Measurements from ENCODE around the gene SCAF4. TPM values are rescaled to one million over a fixed set of nuclear protein-coding genes. Genes with fewer than 3 reads are reported as not detected.

SCAF4 gene
- total and polyA plus RNA-seq, 2 of the 8 experiments (the other 6 are each of a cell fraction or from before 2014, with no cell fraction given), result 28.9 to 55.1 TPM

- Histone ChIP-seq H3K9me3 (ENCODE audit: insufficient read depth in 2 of 2, low read depth in 1 of 2, low read length in 1 of 2) (no peaks in the 10 kb centered on the region), H3K4me1 (replicated peaks in 1 of 4; ENCODE audit: control insufficient read depth in 3 of 4, insufficient read depth in 4 of 4, low read length in 3 of 4) (peaks cover 0 to 3% (median 2%) of the 10 kb centered on the region in 4 experiments; a peak in 3 of 7 replicates), H3K23me2 (ENCODE audit: low read depth, low read length) (no peaks in the 10 kb centered on the region), H3K14ac (ENCODE audit: insufficient read length) (no peak overlapping the region), H2AFZ (ENCODE audit: low read length) (no peak overlapping the region), H3K27me3 (replicated peaks in 1 of 4; ENCODE audit: control insufficient read depth in 3 of 4, extremely low read depth in 1 of 4, insufficient read depth in 3 of 4, low read length in 3 of 4) (no peaks in the 10 kb centered on the region), H4K5ac (ENCODE audit: insufficient read length, low read depth, low read length) (no peak overlapping the region), H3K36me3 (ENCODE audit: control insufficient read depth in 2 of 4, insufficient read depth in 4 of 4, low read length in 3 of 4) (peaks cover 0 to 26% (median 5%) of the 10 kb centered on the region in 4 experiments; a peak in 4 of 8 replicates), H3K27ac (ENCODE audit: low read depth, low read length) (no peak overlapping the region), H2BK15ac (ENCODE audit: low read length) (no peak overlapping the region), H3K18ac (ENCODE audit: extremely low read depth, low read length) (no peak overlapping the region), H4K91ac (replicated peaks; ENCODE audit: insufficient read length, low read length) (no peak overlapping the region), H3K4me3 (ENCODE audit: extremely low read depth in 1 of 4, insufficient read depth in 2 of 4, low read depth in 3 of 4, low read length in 4 of 4) (no peak overlapping the region), H2BK5ac (ENCODE audit: low read depth, low read length) (no peak overlapping the region), H3K79me1 (ENCODE audit: low read depth, low read length) (no peaks in the 10 kb centered on the region), H4K20me1 (replicated peaks in 1 of 2; ENCODE audit: control insufficient read depth in 1 of 2, insufficient read depth in 2 of 2, low read length in 2 of 2) (peaks cover 0 to 3% of the 10 kb centered on the region in 2 experiments), H3K9ac (replicated peaks in 1 of 4; ENCODE audit: extremely low read depth in 1 of 4, low read depth in 3 of 4, low read length in 3 of 4) (no peak overlapping the region), H2BK20ac (ENCODE audit: low read length) (no peak overlapping the region), H4K8ac (ENCODE audit: extremely low read depth, insufficient read depth, low read length) (no peak overlapping the region), H2BK120ac (replicated peaks; ENCODE audit: low read depth, low read length) (no peak overlapping the region), H3K79me2 (ENCODE audit: control insufficient read depth in 1 of 2, insufficient read depth in 2 of 2, low read length in 2 of 2) (no peaks in the 10 kb centered on the region), H2BK12ac (ENCODE audit: low read depth, low read length) (no peak overlapping the region), H3K56ac (replicated peaks; ENCODE audit: insufficient read length, low read depth, low read length) (no peak overlapping the region), H2AK5ac (ENCODE audit: low read depth, low read length) (no peak overlapping the region), H3K4ac (replicated peaks; ENCODE audit: insufficient read length, low read depth, low read length) (no peak overlapping the region), H3K4me2 (ENCODE audit: insufficient read depth in 1 of 2, low read depth in 2 of 2, low read length in 2 of 2) (no peak overlapping the region), H3K23ac (ENCODE audit: insufficient read length) (no peak overlapping the region)
- whole genome bisulfite sequencing, 2 experiments (ENCODE audit: extremely low coverage in 1 of 2, insufficient coverage in 1 of 2, insufficient read length in 1 of 2, insufficient replicate concordance in 2 of 2, low coverage in 1 of 2, low lambda C conversion rate in 2 of 2, missing lambda C conversion rate in 1 of 2), result 89% methylated on average over 3 of the region's 3 CpGs; no CpG with 5 or more reads in 1 of the 2 experiments
- no peak for DNase-seq (ENCODE audit: low read depth in 1 of 2, low spot score in 2 of 2)
- CTCF ChIA-PET (ENCODE audit: partially characterized antibody), result no interaction called here
- no peak for FAIRE-seq
- POLR2A ChIA-PET (ENCODE audit: partially characterized antibody), result interaction anchor here (1.4 kb wide), 1 partner anchor 13 kb away, joined by 3 read pairs; no protein-coding TSS in a partner anchor
- no peak for TF ChIP-seq ASH2L (IDR thresholded peaks at IDR 0.05; ENCODE audit: low read length)
- TF ChIP-seq BRCA1 (IDR thresholded peaks at IDR 0.05; ENCODE audit: low read depth, low read length), result no peak
- no peak for TF ChIP-seq CHD2 (IDR thresholded peaks at IDR 0.05; ENCODE audit: low read length)
- no peak for TF ChIP-seq SP1 (IDR thresholded peaks at IDR 0.05; ENCODE audit: low read depth, low read length)
- TF ChIP-seq CREB1 (IDR thresholded peaks at IDR 0.05), result no peak
- no peak for TF ChIP-seq KDM5A (IDR thresholded peaks at IDR 0.05; ENCODE audit: low read length)
- no peak for TF ChIP-seq SP4 (IDR thresholded peaks at IDR 0.05; ENCODE audit: low read length)
- no peak for TF ChIP-seq SIX5 (IDR thresholded peaks at IDR 0.05; ENCODE audit: low read depth, low read length)
- TF ChIP-seq HDAC6 (IDR thresholded peaks at IDR 0.05; ENCODE audit: low read depth, low read length), result no peak
- no peak for TF ChIP-seq CTCF (IDR thresholded peaks at IDR 0.05; ENCODE audit: control extremely low read depth in 1 of 3, insufficient read depth in 1 of 3, low read depth in 1 of 3, low read length in 3 of 3)
- no peak for TF ChIP-seq ATF3 (IDR thresholded peaks at IDR 0.05; ENCODE audit: insufficient read depth, low read depth, low read length)
- TF ChIP-seq EGR1 (IDR thresholded peaks at IDR 0.05; ENCODE audit: borderline replicate concordance, low read depth, low read length), result no peak
Observed at GRCh38 chr21:31673321-31673912, 58.5 kb downstream of the SCAF4 start.
